GM20000 (cell line): ENCODE data around the gene FARP2.
A peak's percentile ranks its signal among the peaks of the same experiment; 100 is the strongest.

ENCODE experiments used
- DNase-seq: peaks from one replicate; pipeline ENCODE4 v3.0.0; 2012; ENCODE audit warnings: low spot score
- TF ChIP-seq, protein P1 (sequence below): IDR thresholded peaks from 2 replicates; pipeline ENCODE4 v1.5.1; 2012; ENCODE audit warnings: mild to moderate bottlenecking, control low read depth; ENCODE audit errors: extremely low read depth, missing control alignments

The FARP2 gene

DNA sequence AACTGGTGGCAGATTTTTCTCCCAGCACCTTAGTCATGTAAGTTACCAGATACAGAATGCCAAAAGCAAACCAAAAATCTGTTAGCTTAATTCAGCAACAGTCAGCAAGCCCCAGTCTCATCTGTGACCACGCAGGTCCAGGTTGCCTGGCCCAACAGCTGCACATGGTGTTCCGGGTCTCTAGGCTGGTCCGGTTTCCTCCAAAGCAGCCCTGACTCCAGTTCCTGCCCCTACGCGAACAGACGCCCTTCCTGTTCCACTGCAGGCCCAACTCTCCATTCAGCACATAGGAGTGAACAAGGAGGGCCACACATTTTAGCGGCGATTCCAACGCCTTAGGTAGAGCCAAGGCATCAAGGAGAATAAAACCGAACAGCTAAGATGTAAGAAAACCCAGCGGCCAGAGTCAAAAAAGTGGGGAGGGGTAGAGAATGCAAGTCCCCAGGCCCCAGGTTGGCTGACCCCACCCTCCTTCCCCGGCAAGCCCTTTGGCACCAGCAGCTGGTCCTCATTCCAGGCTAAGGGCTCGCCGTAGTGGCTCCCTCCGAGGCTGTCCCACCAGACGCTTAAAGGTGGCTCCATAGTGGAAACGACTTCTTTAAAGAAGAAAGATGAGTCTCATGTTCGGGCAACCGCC lies 150.8 kb downstream of the FARP2 start:
- DNase-seq, result no peak
- TF ChIP-seq, protein P1, sequence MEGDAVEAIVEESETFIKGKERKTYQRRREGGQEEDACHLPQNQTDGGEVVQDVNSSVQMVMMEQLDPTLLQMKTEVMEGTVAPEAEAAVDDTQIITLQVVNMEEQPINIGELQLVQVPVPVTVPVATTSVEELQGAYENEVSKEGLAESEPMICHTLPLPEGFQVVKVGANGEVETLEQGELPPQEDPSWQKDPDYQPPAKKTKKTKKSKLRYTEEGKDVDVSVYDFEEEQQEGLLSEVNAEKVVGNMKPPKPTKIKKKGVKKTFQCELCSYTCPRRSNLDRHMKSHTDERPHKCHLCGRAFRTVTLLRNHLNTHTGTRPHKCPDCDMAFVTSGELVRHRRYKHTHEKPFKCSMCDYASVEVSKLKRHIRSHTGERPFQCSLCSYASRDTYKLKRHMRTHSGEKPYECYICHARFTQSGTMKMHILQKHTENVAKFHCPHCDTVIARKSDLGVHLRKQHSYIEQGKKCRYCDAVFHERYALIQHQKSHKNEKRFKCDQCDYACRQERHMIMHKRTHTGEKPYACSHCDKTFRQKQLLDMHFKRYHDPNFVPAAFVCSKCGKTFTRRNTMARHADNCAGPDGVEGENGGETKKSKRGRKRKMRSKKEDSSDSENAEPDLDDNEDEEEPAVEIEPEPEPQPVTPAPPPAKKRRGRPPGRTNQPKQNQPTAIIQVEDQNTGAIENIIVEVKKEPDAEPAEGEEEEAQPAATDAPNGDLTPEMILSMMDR, result no peak

DNA sequence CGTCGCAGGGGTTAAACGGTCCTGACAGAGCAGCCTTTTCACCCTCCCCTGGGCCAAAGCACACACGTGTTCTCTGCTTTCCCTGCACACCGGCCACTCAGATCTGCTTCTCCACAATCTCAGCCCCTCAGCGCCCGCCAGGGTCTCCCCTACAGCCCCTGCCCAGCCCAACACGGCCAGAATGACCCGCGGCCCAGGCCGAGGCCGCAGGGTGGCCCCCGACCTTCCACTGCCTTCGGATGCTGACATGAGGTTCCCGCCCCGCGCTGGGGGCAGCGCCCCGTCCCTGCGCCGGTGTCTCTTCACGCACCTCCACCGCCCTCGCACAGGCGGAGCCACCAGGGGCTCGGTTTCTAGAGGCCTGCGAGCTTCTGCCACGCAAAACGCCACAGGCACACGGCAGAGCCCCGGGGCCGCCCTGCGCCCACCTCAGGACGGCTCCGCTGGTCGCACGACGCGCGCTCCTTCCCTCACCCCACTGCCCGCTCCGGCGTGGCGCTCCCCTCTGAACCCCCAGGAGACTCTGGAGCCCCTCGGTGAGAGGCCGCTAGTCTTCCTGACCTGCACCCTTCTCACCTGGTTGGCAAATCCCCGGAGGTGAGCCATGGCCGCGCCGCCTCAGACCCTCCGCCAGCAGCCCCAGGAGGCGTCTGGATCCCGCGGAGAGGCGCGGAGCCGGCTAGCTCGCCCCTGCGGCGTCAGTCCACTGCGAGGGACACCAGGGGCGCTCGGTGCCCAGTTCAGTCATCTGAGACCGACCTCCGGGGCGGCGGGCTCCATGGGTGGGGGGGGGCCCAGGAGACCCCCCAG lies 151.6 kb downstream of the FARP2 start:
- TF ChIP-seq, protein P1, result no peak
- peak; percentile 56 for DNase-seq

DNA sequence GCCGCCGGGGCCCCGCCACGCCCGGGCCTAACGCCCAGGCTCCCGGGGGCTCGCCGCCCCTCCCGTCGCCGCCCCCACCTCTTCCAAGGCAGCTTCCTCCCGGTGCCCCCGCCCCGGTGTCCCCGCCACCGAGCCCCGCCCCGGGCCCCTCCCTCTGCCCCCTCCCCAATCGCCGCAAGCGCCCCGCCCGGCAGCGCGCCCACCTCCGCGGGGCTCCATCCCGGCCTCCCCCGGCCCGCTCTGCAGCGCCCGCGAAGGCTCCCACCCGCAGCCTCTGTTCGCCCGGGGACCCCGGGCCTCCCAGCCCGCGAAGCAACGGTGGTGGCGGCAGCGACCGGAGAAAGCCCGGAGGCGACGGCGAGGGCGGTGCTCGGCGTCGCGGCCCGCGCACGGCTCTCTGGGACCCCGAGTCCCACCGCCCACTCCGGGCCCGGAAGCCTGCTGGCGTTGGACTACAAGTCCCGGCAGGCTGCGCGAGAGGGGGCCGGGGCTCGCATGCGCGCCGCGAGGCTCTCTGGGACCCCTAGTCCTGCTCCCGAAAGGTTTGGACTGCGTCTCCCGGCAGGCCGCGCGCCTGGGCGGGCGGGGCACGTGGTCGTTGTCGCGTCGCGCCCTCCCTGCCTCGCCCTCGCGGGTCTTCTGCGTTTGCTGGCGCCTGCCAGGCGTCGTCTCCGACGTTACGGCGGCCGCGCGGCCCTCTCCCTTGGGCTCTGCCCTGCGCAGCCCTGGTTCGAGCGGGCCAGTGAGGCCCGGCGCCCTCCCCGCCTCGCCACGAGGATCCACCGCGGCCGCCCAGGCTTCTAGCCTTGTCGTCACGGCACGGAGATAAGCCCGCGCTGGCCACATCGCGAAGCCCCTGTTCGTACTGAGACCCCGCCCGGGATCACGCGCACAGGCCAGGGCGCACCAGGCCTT lies 152.4 kb downstream of the FARP2 start, which contains the start of gene STK25:
Gene STK25, minus strand, starts transcription at position 345 of the 915 bp plus-strand sequence. CDS start 549 bp downstream, outside the sequence.
- TF ChIP-seq, protein P1, result no peak
- peak; percentile 100 for DNase-seq

DNA sequence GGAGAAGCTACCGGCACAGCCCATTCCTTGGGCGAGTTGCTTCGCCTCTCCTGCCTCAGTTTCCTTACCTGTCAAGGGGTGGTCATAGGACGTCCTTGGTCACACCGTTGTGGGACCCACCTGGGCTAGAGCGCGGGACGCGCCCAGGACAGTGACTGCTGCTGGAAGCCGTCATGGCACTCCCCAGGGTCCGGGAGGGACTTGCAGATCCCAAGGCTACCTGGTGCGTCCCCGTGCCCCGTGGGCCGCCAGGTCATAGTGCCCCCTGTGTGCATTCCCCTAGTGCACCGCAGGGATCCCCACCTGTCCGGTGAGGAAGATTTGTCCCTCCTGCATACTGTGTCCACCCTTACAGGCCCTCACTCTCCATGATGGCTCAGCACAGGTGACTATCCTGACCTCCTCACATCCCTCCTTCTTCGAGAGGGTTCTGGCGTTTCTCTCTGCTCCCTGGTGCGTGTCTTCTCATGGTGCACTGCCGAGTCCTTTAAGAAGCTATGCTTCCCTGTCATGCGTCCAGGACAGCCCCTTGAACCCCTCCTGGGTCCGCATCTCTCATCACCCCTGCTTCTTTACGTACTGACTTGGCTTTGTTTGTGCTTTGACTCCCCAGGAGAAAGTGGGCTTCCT lies 153.2 kb downstream of the FARP2 start:
- no peak for DNase-seq
- TF ChIP-seq, protein P1, result no peak

DNA sequence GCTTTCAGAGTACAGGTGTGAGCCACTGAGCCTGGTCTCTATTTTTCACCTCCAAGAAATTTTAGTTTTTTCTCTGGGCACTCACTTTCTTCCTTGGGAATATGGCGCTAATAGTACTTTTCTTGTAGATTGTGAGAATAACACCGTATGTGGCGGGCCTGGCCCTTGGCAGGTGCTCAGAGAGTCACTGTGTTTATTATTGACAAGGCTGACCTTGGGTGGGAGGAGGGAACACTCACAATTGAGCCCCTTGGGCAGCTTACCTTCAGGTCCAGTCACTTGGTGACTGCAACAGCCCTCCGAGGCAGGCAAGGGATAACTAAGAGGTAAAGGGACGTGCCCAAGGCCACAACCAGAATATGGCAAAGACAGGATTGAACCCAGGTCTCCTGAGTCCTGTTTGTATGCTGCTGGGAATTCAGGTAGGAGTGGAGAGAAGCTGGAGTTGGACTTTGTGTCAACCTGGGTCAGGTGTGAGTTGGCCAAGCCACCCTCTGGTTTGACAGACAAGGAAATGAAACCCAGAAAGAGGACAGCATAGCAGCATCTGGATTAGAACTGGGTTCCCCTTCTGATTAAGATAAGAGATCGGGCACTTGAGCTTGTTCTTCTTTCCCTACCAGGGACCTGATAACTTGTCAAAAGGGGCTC lies 155.1 kb downstream of the FARP2 start:
- DNase-seq, result no peak
- TF ChIP-seq, protein P1, result no peak

DNA sequence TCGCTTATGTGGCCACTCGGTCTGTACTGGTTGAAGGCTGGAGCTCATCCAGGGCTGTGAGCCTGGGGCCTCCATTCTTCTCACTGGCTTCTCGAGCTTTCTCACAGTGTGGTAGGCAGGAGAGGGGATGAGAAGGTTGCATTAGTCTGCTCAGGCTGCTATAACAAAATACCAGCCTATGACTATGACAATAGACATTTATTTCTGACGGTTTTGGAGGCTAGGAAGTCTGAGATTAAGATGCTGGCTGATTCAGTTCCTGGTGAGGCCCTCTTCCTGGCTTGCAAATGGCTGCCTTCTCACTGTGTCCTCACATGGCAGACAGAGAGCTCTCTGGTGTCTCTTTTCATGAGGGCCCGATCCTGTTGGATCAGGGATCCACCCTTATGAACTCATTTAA lies 158.5 kb downstream of the FARP2 start:
- no peak for DNase-seq
- TF ChIP-seq, protein P1, result no peak
